NT2/D1 (cell line): ENCODE measurements around the gene CCR1.
"Not testable (repeated sequence)": the region's sequence is repeated elsewhere in the genome, so short reads cannot be mapped to it uniquely, and the experiment has no call there.

Experiments
- YY1 ChIP-seq: IDR thresholded peaks from 2 replicates; pipeline ENCODE4 v1.6.1; 2011; ENCODE audit not compliant: insufficient read length, insufficient read depth
- ZNF274 ChIP-seq: IDR thresholded peaks from 2 replicates; pipeline ENCODE4 v1.6.1; 2011; ENCODE audit warnings: mild to moderate bottlenecking, low read depth, low read length

GRCh38 chr3:46207514-46207913, 599 bp downstream of the CCR1 start:
- not testable (repeated sequence) for TF ChIP-seq YY1, ZNF274
